ENCODE results near the gene SERTAD3.
"Not testable (repeated sequence)": the region's sequence is repeated elsewhere in the genome, so short reads cannot be mapped to it uniquely, and the experiment has no call there.

Gene SERTAD3

DNA sequence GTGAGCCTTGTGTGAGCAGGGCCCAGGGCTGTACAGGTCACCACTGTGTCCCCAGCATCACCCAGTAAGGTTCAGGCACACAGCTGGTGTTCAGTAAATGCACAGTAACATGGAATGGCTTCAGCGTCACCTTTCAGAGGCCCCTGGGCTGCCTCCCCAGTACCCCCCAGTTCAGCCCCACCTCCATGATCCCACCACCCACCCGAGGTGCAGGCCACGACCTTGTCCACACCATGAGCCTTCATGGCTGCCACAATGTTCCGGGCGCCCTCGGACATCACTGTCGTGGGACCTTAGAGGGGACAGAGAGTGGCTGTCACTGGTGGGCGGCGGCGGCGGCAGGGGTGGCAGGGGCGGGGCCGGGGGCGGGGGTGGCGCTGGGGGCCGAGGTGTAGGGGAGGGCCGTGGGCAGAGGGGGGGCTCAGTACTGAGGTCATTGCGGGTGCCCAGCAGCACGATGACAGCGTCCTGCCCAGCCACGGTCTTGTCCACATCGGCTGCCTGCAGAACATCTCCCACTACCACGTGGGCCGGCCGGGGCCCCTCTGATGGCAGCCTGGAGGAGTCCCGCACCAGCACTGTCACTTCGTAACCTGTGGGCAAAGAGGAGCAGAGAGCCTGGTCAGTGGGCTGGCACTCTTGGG lies 13.9 kb upstream of the SERTAD3 start:
- no peak for FAIRE-seq

- no peak for FAIRE-seq
These were observed 12.9 kb upstream of the SERTAD3 start for GRCh38 chr19:40457048-40457447.

DNA sequence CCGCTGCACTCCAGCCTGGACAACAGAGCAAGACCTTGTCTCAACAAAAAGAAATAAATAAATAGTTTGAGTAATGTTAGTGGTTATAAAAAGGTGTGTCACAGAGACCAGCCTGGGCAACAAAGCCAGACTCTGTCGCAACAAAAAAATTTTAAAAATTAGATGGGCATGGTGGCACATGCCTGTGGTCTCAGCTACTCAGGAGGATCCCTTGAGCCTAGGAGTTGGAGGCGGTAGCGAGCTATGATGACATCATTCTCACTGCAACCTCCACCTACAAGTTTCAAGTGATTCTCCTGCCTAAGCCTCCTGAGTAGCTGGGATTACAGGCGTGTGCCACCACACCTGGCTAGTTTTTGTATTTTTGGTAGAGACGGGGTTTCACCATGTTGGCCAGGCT lies 9.8 kb upstream of the SERTAD3 start:
- FAIRE-seq = not testable (repeated sequence)

- FAIRE-seq = no peak
These were observed 9.1 kb upstream of the SERTAD3 start for GRCh38 chr19:40453151-40453735.

GRCh38 chr19:40452016-40452415 lies 7.9 kb upstream of the SERTAD3 start:
- no peak for FAIRE-seq

GRCh38 chr19:40450664-40451063 lies 6.5 kb upstream of the SERTAD3 start:
- no peak for FAIRE-seq

GRCh38 chr19:40449506-40449905 lies 5.4 kb upstream of the SERTAD3 start:
- FAIRE-seq = no peak

- FAIRE-seq = no peak
These were observed 2.2 kb upstream of the SERTAD3 start for GRCh38 chr19:40446263-40446784.

DNA sequence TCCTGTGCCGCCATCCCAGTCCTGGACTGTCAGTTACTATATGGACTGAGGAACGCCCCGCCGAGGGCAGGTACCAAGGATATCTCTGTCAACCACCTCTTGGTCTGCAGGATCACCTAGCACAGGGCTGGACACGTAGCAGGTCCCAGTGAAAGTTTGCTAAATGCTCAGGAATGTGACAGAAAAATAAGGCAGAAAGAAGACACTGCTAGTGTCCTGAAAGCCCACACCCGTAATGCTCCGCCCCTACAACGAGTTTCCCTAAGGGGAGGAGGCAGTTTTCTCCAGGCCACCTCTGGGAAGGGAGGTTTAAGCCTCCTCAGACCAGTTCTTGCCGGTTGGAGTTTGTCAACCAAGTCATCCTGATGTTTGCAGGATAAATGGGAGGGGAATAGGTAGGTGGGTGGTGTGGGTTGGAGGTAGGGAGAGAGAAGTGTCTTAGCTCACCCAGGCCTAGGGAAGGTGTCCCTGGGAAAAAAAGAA lies 1.7 kb upstream of the SERTAD3 start:
- FAIRE-seq = no peak

DNA sequence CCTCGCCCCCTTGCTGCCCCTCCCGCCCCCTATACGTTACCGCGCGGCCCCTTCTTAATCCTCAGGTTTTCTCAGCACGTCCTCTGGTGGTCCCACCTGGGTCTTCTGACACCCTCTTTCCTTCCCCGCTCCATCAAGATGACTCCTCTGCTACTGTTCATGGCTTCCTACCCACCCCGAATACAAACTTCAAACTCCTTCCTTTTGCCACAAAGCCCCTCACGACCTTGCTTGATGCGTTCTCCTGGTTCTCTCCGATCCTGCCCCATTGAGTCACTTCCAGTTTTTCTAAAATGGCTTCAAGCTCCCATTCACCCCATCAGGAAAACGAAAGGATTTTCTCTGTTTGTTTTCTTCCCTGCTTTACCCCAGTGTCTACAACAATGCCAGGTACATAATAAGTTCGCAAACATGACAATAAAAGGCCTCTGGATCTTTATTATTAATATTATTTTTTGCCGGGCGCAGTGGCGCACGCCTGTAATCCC lies 734 bp upstream of the SERTAD3 start:
- FAIRE-seq = no peak

- no peak for FAIRE-seq
These were observed 770 bp downstream of the SERTAD3 start for GRCh38 chr19:40443131-40443999.

DNA sequence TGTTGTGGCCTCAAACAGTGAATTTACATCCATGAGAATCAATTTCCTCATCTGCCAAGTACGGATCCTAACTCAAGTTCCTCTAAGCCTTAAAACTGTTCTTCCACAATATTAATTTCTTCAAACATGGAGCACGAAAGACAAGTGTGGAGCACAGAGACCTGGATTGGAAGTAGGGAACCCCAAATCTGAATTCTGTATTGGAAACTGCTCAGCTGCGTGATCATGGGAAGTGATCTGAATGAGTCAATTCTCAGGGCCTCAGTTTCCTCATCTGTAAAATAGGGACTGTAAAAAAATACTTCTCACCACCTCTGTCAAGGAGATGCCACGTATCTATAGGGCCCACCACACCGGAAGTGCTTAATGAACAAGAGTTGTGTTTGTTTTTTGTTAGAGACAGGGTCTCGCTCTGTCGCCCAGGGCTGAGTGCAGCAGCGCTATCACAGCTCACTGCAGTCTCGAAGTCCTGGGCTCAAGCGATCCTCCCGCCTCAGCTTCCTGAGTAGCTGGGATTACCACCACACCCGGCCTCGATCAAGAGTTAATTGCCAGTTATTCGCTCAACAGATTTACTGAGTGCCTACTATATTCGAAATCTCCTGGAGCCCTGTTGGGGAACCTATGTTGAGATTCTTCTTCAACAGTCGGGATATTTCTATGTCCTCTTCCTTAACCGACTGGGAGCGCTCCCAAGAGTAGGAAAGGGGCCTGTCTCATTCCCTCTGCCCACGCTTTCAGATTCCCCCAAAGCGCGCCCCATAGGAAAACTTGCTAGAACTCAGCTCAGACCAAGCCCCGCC lies 1.6 kb downstream of the SERTAD3 start:
- FAIRE-seq = no peak

- no peak for FAIRE-seq
These were observed 2.3 kb downstream of the SERTAD3 start for GRCh38 chr19:40441719-40442253.

GRCh38 chr19:40438284-40438683 lies 5.9 kb downstream of the SERTAD3 start:
- FAIRE-seq = no peak

DNA sequence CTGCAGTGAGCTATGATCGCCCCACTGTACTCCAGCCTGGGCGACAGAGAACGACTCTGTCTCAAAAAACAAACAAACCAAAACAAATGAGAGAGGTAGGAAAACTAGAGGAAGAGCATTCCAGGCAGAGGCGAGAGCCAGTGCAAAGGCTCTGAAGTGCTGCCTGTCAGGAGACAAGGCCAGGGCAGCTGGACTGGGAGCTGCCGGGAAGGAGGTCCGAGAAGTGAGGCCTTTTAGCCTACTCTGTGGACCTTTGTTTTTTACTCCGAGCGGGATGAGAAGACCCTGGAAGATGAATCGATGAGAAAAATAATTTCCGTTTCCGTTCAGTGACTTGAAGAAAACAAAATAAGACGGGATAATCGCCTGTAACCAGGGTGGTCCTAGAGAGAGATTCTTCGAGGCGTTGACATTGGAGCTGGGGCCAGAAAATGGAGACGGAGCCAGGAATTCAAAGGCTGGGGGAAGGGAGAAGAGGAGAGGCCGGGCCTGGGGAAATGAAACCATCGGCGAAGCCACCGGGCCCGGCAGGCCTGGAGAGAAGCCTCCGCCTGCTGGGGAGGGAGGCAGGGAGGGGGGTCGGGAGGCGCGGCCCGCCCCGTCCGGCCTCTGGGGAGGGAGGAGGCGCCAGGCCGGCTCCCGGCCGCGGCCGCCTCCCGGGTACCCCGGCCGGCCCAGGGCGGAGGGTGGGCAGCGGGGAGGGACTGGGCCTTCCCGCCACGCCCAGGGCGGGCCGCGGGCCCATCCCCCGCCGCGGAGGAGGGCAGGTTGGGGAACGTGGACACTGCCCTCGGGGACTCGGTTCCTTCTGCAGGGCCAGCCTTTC lies 10.5 kb downstream of the SERTAD3 start:
- FAIRE-seq = no peak

DNA sequence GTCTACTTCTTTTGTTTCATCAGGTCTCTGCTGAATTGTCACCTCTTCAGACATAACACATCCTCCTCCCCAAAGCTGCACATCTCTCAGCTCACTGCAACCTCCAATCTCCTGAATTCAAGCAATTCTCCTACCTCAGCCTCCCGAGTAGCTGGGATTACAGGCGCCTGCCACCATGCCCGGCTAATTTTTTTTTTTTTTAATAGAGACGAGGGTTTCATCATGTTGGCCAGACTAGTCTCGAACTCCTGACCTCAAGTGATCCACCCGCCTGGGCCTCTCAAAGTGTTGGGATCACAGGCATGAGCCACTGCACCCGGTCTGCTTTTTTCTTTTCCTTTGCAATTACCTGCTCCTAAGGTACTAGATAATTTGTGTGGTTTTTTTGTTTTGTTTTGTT lies 11.4 kb downstream of the SERTAD3 start:
- FAIRE-seq = not testable (repeated sequence)

GRCh38 chr19:40431698-40432097 lies 12.4 kb downstream of the SERTAD3 start:
- no peak for FAIRE-seq

GRCh38 chr19:40430242-40430641 lies 13.9 kb downstream of the SERTAD3 start:
- FAIRE-seq = not testable (repeated sequence)

- FAIRE-seq = not testable (repeated sequence)
These were observed 15.9 kb downstream of the SERTAD3 start for GRCh38 chr19:40428197-40428596.

GRCh38 chr19:40425450-40426287 lies 18.5 kb downstream of the SERTAD3 start, which contains the start of gene SERTAD1:
TSS of gene SERTAD1 (minus strand) at chr19:40425992. CDS start at chr19:40423546, 2,446 bp downstream.
- peak; percentile 21 for FAIRE-seq
